ENCODE measurements around the gene CD99L2.

GRCh38 chrX:150906694-150907093, 8.2 kb upstream of the CD99L2 start:
- TF ChIP-seq SP1 (IDR thresholded peaks at IDR 0.05; ENCODE audit: low read depth, low read length) (no peak), IRF3 (IDR thresholded peaks at IDR 0.05) (no peak), REST (IDR thresholded peaks at IDR 0.05; ENCODE audit: low read depth, low read length) (no peak), POLR2AphosphoS5 (IDR thresholded peaks at IDR 0.05; ENCODE audit: low read length) (no peak), CTCF (IDR thresholded peaks at IDR 0.05 in 2 of 3, conservative IDR thresholded peaks at IDR 0.05 in 1 of 3; ENCODE audit: control insufficient read depth in 2 of 3, extremely low read depth in 1 of 3, insufficient read depth in 1 of 3, low read depth in 3 of 3, low read length in 3 of 3) (no peak), TCF12 (IDR thresholded peaks at IDR 0.05; ENCODE audit: low read depth, low read length) (no peak), MEF2A (IDR thresholded peaks at IDR 0.05; ENCODE audit: insufficient read depth, low read depth, low read length) (no peak), CREM (IDR thresholded peaks at IDR 0.05; ENCODE audit: low read depth) (no peak), POLR2A (IDR thresholded peaks at IDR 0.05; ENCODE audit: low read depth, low read length) (no peak), MYC (IDR thresholded peaks at IDR 0.05; ENCODE audit: insufficient read depth, insufficient read length, insufficient replicate concordance, low read length, severe bottlenecking) (no peak), CBX5 (IDR thresholded peaks at IDR 0.05; ENCODE audit: low read depth) (no peak), ZBTB33 (IDR thresholded peaks at IDR 0.05) (no peak), EP300 (IDR thresholded peaks at IDR 0.05; ENCODE audit: borderline replicate concordance in 1 of 2, control insufficient read depth in 1 of 2, low read depth in 2 of 2, low read length in 2 of 2) (no peak), SMAD1 (IDR thresholded peaks at IDR 0.05; ENCODE audit: low read depth, partially characterized antibody) (no peak)

Measured in GM12878 (cell line).